ENCODE results near the gene FAHD2A.
"Not testable (repeated sequence)": the region's sequence is repeated elsewhere in the genome, so short reads cannot be mapped to it uniquely, and the experiment has no call there.

FAHD2A gene

DNA sequence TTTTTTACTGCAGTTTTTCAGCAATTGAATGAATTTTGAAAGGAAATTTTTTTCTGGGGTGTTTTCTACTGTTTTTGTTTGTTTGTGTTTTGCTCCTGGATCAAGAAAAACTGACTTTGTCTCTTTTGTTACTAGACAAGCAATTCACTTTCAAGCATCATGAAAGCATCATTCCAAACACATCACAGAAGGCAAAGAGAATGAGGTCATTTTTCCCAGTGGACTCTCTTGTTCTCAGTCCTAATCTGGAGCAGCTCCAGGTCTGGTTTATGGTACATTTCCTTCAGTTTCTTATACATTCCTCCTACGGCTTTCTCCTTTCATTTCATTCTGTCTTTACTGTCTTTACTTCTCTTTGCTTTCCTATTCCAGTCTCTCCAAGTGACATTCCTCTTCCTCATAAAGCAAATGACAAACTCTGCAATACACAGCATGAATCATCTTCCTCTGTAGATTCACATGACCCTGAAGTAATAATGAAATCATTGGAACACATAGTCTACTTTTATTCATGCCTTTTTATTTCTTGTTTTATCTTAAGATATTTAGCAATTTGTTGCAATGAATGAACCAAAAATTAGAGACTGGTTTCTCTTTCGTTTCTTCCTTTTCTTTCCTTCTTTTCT, 40.1 kb downstream of the FAHD2A start:
- not testable (repeated sequence) for DNase-seq

DNA sequence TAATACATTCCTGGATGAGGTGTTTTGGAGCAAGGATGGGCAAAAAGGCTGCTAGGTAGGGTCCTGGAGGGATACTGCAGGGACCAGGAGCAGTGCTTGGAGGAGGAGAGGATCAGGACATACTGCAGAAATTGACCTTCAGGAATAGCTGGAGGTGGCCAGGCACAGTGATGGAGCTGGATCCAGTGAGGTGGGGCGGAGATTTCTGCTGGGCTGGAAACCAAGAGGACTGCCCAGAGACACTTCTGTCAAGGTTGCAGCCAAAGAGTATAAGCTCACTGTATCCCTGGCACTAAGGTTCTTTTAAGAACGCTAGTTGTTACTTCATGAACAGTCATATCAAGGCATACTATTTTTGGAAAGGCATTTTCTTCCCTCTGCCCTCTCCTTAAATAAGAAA, 42.8 kb downstream of the FAHD2A start:
- DNase-seq = not testable (repeated sequence)

DNA sequence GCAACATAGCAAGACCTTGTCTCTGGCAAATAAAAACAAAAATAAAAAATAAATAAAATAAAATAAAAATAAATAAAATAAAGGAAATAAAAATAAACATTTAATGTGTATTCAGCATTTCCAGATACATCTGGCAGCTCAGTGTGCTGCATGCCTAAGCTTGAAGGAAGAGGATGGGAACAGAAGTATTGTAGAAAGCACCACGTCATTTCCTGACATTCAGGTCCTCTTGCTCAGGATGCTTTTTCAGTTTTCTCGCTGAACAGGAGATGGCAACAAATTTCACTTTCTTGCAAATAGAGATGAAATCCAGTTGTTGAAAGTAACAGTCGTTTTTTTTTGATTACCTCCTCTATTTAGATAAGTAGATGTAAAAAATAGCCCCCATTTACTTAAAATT, 60.8 kb downstream of the FAHD2A start:
- DNase-seq = not testable (repeated sequence)

Measured in activated CD4-positive, CD25-positive, alpha-beta regulatory T cell treated with anti-CD3 and anti-CD28 coated beads, Interleukin-2, amount 50 U/mL, for 72 hours (primary cell).